ENCODE measurements around the gene SON. TPM values are rescaled to one million over a fixed set of nuclear protein-coding genes. Genes with fewer than 3 reads are reported as not detected.

The SON gene, protein sequence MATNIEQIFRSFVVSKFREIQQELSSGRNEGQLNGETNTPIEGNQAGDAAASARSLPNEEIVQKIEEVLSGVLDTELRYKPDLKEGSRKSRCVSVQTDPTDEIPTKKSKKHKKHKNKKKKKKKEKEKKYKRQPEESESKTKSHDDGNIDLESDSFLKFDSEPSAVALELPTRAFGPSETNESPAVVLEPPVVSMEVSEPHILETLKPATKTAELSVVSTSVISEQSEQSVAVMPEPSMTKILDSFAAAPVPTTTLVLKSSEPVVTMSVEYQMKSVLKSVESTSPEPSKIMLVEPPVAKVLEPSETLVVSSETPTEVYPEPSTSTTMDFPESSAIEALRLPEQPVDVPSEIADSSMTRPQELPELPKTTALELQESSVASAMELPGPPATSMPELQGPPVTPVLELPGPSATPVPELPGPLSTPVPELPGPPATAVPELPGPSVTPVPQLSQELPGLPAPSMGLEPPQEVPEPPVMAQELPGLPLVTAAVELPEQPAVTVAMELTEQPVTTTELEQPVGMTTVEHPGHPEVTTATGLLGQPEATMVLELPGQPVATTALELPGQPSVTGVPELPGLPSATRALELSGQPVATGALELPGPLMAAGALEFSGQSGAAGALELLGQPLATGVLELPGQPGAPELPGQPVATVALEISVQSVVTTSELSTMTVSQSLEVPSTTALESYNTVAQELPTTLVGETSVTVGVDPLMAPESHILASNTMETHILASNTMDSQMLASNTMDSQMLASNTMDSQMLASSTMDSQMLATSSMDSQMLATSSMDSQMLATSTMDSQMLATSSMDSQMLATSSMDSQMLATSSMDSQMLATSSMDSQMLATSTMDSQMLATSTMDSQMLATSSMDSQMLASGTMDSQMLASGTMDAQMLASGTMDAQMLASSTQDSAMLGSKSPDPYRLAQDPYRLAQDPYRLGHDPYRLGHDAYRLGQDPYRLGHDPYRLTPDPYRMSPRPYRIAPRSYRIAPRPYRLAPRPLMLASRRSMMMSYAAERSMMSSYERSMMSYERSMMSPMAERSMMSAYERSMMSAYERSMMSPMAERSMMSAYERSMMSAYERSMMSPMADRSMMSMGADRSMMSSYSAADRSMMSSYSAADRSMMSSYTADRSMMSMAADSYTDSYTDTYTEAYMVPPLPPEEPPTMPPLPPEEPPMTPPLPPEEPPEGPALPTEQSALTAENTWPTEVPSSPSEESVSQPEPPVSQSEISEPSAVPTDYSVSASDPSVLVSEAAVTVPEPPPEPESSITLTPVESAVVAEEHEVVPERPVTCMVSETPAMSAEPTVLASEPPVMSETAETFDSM (N-terminal part only)
- total RNA-seq (2022), result 220 and 273 TPM in 2 replicates
- Bru-seq, nascent RNA, result percentile 98 among the genes with signal in this experiment
- BruChase-seq, experiment 1, labeled RNA remaining after a 2-hour chase, result percentile 98 among the genes with signal in this experiment
- percentile 97 among the genes with signal in this experiment for BruChase-seq, experiment 2, labeled RNA remaining after a 6-hour chase
- long read RNA-seq, full-length matches to known transcripts, result 26 of 133 reads
- long read RNA-seq, partial matches to known transcripts, result 100 of 133 reads
- long read RNA-seq, other reads (novel, unspliced or antisense), result 7 of 133 reads

DNA sequence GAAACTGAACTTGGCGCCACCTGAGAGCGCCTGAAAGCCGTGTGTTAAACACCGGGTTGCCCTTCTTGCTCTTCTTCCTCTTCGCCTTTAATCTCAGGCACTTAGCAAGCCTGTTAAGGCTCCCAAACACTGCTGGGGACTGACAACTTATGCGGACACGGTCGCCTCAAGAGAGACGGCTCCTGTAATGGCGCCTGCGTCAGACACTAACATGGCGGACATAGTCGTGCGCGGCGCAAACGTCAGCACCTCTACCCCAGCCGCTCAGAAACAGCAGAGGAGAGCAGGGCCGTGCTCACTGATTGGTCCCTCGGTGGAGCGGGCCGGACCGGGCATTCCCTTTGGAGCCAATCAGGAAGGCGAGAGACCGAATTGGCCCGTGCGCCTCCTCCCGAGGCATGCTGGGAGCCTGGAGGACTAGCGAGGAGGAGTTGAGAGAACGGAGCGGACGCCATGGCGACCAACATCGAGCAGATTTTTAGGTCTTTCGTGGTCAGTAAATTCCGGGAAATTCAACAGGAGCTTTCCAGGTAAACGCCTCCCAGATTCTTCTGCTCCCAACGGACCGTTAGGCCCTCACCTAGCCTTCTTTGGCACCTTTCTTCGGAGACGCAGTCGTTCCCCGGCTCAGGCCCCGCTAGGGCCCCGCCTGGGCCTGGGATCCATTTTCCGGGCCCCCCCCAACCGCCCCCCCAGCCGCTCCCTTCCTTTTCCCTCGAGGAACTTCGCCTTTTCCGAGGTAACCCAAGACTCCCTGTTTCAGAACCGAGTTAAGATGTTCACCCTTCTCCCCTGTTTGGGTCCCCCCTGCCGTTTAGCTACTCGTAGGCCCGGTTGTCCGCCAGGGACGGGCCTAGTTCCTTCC is at the start of gene SON:
Gene SON (plus strand): TSS at position 399 of the 865 bp plus-strand sequence. CDS start 55 bp downstream, at position 454.
- BruUV-seq (replicated peaks), result no TSS peak
- Mint-ChIP-seq H3K27ac (ENCODE audit: unreplicated experiment) (peak within 1 kb of the TSS; percentile 98), H3K27me3 (ENCODE audit: insufficient read depth, unreplicated experiment) (no peaks in the 10 kb centered on the region), H3K9me3 (ENCODE audit: unreplicated experiment) (peaks cover under 1% of the 10 kb centered on the region), H3K36me3 (ENCODE audit: insufficient read depth, unreplicated experiment) (peaks cover 71% of the 10 kb centered on the region), H3K4me3 (ENCODE audit: unreplicated experiment) (peak within 1 kb of the TSS; percentile 82), H3K4me1 (ENCODE audit: low read depth, unreplicated experiment) (peaks cover 9% of the 10 kb centered on the region)
- peak; percentile 98 to 99 for DNase-seq
- ChIA-PET POLR2A (interaction anchor here (0.5 to 1.5 kb wide), 9 partner anchors 45 to 1264 kb away, joined by 3 to 13 read pairs (median 4); partner anchors contain the start of genes DONSON and TMEM50B), CTCF (interaction anchor here (0.5 to 1.0 kb wide), 5 partner anchors 28 to 803 kb away, joined by 3 to 7 read pairs (median 4); partner anchors contain the start of gene TMEM50B)
- H3K36me3 ChIP-seq (ENCODE audit: control insufficient read depth, insufficient read depth, low read length), result no peaks in the 10 kb centered on the region; the same call in 1 of the 2 replicates
- peaks cover 19% of the 10 kb centered on the region for H3K4me1 ChIP-seq
- TF ChIP-seq, protein P1, sequence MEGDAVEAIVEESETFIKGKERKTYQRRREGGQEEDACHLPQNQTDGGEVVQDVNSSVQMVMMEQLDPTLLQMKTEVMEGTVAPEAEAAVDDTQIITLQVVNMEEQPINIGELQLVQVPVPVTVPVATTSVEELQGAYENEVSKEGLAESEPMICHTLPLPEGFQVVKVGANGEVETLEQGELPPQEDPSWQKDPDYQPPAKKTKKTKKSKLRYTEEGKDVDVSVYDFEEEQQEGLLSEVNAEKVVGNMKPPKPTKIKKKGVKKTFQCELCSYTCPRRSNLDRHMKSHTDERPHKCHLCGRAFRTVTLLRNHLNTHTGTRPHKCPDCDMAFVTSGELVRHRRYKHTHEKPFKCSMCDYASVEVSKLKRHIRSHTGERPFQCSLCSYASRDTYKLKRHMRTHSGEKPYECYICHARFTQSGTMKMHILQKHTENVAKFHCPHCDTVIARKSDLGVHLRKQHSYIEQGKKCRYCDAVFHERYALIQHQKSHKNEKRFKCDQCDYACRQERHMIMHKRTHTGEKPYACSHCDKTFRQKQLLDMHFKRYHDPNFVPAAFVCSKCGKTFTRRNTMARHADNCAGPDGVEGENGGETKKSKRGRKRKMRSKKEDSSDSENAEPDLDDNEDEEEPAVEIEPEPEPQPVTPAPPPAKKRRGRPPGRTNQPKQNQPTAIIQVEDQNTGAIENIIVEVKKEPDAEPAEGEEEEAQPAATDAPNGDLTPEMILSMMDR (IDR thresholded peaks at IDR 0.05; ENCODE audit: insufficient read depth in 1 of 2, low read depth in 1 of 2, low read length in 1 of 2, severe bottlenecking in 1 of 2, unreplicated experiment in 1 of 2), result no peak
- no peaks in the 10 kb centered on the region for H3K27me3 ChIP-seq (replicated peaks; ENCODE audit: control insufficient read depth, insufficient read depth, low read length)
- intact Hi-C loops (cut with micrococcal nuclease; ENCODE audit: unreplicated experiment), result loop anchor here (1.0 to 5.0 kb wide), 2 partner anchors 64 to 98 kb away; partner anchors contain the start of gene CRYZL1
- H3K4me3 ChIP-seq (ENCODE audit: low read depth, low read length), result peak within 1 kb of the TSS; percentile 74
- H3K9me3 ChIP-seq, result no peaks in the 10 kb centered on the region

DNA sequence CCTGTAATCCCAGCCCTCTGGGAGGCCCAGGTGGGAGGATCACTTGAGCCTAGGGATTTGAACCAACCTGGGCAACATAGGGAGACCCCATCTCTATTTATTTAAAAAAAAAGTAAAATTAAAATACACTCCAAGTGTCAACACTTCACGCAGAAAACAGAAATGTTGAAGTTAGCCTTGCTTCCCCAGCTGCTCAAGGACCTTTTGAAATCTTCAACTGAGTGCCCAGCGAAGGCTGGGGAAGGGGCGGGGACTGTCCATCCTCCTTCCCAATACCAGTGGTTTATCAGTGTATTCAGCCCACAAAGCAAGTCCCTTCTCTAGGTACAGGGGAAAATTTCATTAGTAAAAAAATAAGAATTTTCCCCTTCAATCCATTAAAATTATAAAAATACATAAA is 49.1 kb upstream of the SON start:
- DNase-seq, result no peak
- H3K4me3 ChIP-seq (ENCODE audit: low read depth, low read length), result no peak overlapping the region
- no peaks in the 10 kb centered on the region for H3K9me3 Mint-ChIP-seq (ENCODE audit: unreplicated experiment)
- no peaks in the 10 kb centered on the region for H3K4me1 ChIP-seq
- BruUV-seq (replicated peaks), result no TSS peak
- no peaks in the 10 kb centered on the region for H3K36me3 ChIP-seq (ENCODE audit: control insufficient read depth, insufficient read depth, low read length)
- H3K27me3 Mint-ChIP-seq (ENCODE audit: insufficient read depth, unreplicated experiment), result no peaks in the 10 kb centered on the region
- TF ChIP-seq, protein P1 (IDR thresholded peaks at IDR 0.05; ENCODE audit: insufficient read depth in 1 of 2, low read depth in 1 of 2, low read length in 1 of 2, severe bottlenecking in 1 of 2, unreplicated experiment in 1 of 2), result no peak
- POLR2A ChIA-PET, result no interaction called here
- CTCF ChIA-PET, result no interaction called here
- no peaks in the 10 kb centered on the region for H3K27me3 ChIP-seq (replicated peaks; ENCODE audit: control insufficient read depth, insufficient read depth, low read length)
- H3K36me3 Mint-ChIP-seq (ENCODE audit: insufficient read depth, unreplicated experiment), result peaks cover 18% of the 10 kb centered on the region
- H3K4me1 Mint-ChIP-seq (ENCODE audit: low read depth, unreplicated experiment), result peaks cover 8% of the 10 kb centered on the region
- peak overlapping the region; percentile 52 for H3K4me3 Mint-ChIP-seq (ENCODE audit: unreplicated experiment)
- no peak overlapping the region for H3K27ac Mint-ChIP-seq (ENCODE audit: unreplicated experiment)
- H3K9me3 ChIP-seq, result no peaks in the 10 kb centered on the region
- intact Hi-C loops (cut with micrococcal nuclease; ENCODE audit: unreplicated experiment), result no loop called here
